Testis (tissue), 3 donors: ENCODE measurements around the gene PDE6A. TPM values are rescaled to one million over a fixed set of nuclear protein-coding genes. Genes with fewer than 3 reads are reported as not detected.

Source experiments
- DNase-seq: peaks from one replicate; pipeline ENCODE4 v3.0.0-alpha.2; 2019
- H3K27ac ChIP-seq, 2 donors: fragments of 200-600 bp; sonication (generic); one replicate each; pipeline ENCODE4 v1.5.1; 2019
- H3K27me3 ChIP-seq: fragments of 200-600 bp; sonication (generic); one replicate; pipeline ENCODE4 v1.5.1; 2019
- H3K36me3 ChIP-seq: fragments of 200-600 bp; sonication (generic); one replicate; pipeline ENCODE4 v1.5.1; 2017; ENCODE audit warnings: low read depth; ENCODE audit errors: missing control alignments
- H3K4me1 ChIP-seq: fragments of 200-600 bp; sonication (generic); one replicate; pipeline ENCODE4 v1.5.1; 2019
- H3K4me3 ChIP-seq, 2 donors: fragments of 200-600 bp; sonication (generic); one replicate each; pipeline ENCODE4 v1.5.1; 2017 to 2019
- H3K9me3 ChIP-seq: fragments of 200-600 bp; sonication (generic); one replicate; pipeline ENCODE4 v1.5.1; 2017
- CTCF ChIP-seq, 3 experiments: fragments of 450-650 bp in 2 of 3; fragments of 200-600 bp in 1 of 3; sonication (generic) in 1 of 3; IDR thresholded peaks; one replicate each; pipeline ENCODE4 v1.5.1; 2016 to 2019; ENCODE audit warnings: antibody characterized with exemption in 3 of 3, mild to moderate bottlenecking in 2 of 3, moderate library complexity in 1 of 3
- POLR2A ChIP-seq: fragments of 450-650 bp; IDR thresholded peaks from one replicate; pipeline ENCODE4 v1.6.1; 2017; ENCODE audit warnings: antibody characterized with exemption, mild to moderate bottlenecking, moderate library complexity
- WGBS, 2 donors: methylation state at CpG; one replicate each; pipeline ENCODE4 v1.1.5; 2018; 5-methylcytosine and 5-hydroxymethylcytosine counted together
- intact Hi-C: fragments of 100-400 bp; cut with DNase I; formaldehyde crosslinking; loops from one replicate; pipeline ENCODE4 v1.15.1; 2023; ENCODE audit warnings: low total_unique reads
- polyA plus RNA-seq: library from polyadenylated mRNA; stranded (reverse); fragments of 350-450 nt; fragmentation: Illumina TruSeq; extraction: RNeasy Lipid Tissue Mini Kit (QIAGEN cat#74804); gene quantifications from one replicate; pipeline ENCODE4 v1.2.3, GENCODE V29; 2014; ENCODE audit warnings: low read depth, low replicate concordance; ENCODE audit not compliant: insufficient read depth
- small RNA-seq, 2 donors: library from RNA; depleted of rRNA; stranded (forward); fragments of <200 nt; gene quantifications; one replicate each; pipeline ENCODE3, GENCODE V24; 2016
- total RNA-seq, 2 donors: library from RNA; depleted of rRNA; stranded (reverse); fragments of >200 nt; gene quantifications; one replicate each; pipeline ENCODE4 v1.2.3, GENCODE V29; 2016

Gene PDE6A
- total and polyA plus RNA-seq, 3 donors from 2014 or later, result 2.9 to 4.6 (median 3.2) TPM

- Histone ChIP-seq H3K36me3 (no peaks in the 10 kb centered on the region), H3K27me3 (no peaks in the 10 kb centered on the region), H3K9me3 (no peaks in the 10 kb centered on the region), H3K4me3 (no peak overlapping the region), H3K4me1 (peaks cover 16% of the 10 kb centered on the region), H3K27ac (no peak overlapping the region)
- TF ChIP-seq CTCF (IDR thresholded peaks at IDR 0.05), result no peak
- TF ChIP-seq POLR2A, result no peak
- WGBS, 2 donors, result 91 to 92% methylated on average over 6 to 8 of the region's 8 CpGs
- DNase-seq, result no peak
- intact Hi-C loops, result no loop called here
Observed at GRCh38 chr5:149809931-149810691, 134.5 kb downstream of the PDE6A start.

GRCh38 chr5:149808264-149808982 lies 136.2 kb downstream of the PDE6A start:
- 60 to 70% methylated on average over 5 of the region's 5 CpGs for WGBS, 2 donors
- Histone ChIP-seq H3K4me3 (no peak overlapping the region), H3K27ac (no peak overlapping the region), H3K9me3 (no peaks in the 10 kb centered on the region), H3K4me1 (peaks cover 16% of the 10 kb centered on the region), H3K27me3 (no peaks in the 10 kb centered on the region), H3K36me3 (no peaks in the 10 kb centered on the region)
- TF ChIP-seq CTCF (IDR thresholded peaks at IDR 0.05) (no peak), POLR2A (no peak)
- intact Hi-C loops, result no loop called here
- peak; percentile 27 for DNase-seq

Small RNAs within 50 kb of the gene (small RNA-seq; reads per million reads assigned to genes)
- gene RF00019, result 0 reads per million in 2 donors

Other genes with a start within 250 kb of the PDE6A start
- 1 to 10 TPM; 6.1 to 7.6 TPM for gene PPARGC1B, start 214.5 kb downstream of the PDE6A start, total RNA-seq
- gene PPARGC1B, start 214.5 kb downstream of the PDE6A start, polyA plus RNA-seq, result 2.3 TPM
- gene SLC26A2, start 16.0 kb upstream of the PDE6A start, total RNA-seq, result 10 to 100 TPM; 13.5 to 16.3 TPM
- 7.4 TPM for gene SLC26A2, start 16.0 kb upstream of the PDE6A start, polyA plus RNA-seq
- gene TIGD6, start 55.9 kb upstream of the PDE6A start, total RNA-seq, result 1 to 10 TPM; 7.8 to 9.7 TPM
- gene TIGD6, start 55.9 kb upstream of the PDE6A start, polyA plus RNA-seq, result 11.2 TPM
- gene HMGXB3, start 55.9 kb upstream of the PDE6A start, total RNA-seq, result 10 to 100 TPM; 63.6 to 72.5 TPM
- 33.5 TPM for gene HMGXB3, start 55.9 kb upstream of the PDE6A start, polyA plus RNA-seq
- gene CSF1R, start 141.8 kb upstream of the PDE6A start, total RNA-seq, result 10 to 100 TPM in 1 of 2 donors, 1 to 10 TPM in 1; 4.3 to 15.7 TPM
- gene CSF1R, start 141.8 kb upstream of the PDE6A start, polyA plus RNA-seq, result 25.4 TPM
- 10 to 100 TPM; 71.2 to 87.0 TPM for gene PDGFRB, start 211.1 kb upstream of the PDE6A start, total RNA-seq
- gene PDGFRB, start 211.1 kb upstream of the PDE6A start, polyA plus RNA-seq, result 61.6 TPM
- 1 to 10 TPM; 3.4 to 5.2 TPM for gene CDX1, start 222.0 kb upstream of the PDE6A start, total RNA-seq
- 3.4 TPM for gene CDX1, start 222.0 kb upstream of the PDE6A start, polyA plus RNA-seq
- gene SLC6A7, start 245.3 kb upstream of the PDE6A start, total RNA-seq, result under 1 TPM in 1 of 2 donors, not detected in 1; 0.12 TPM
- gene SLC6A7, start 245.3 kb upstream of the PDE6A start, polyA plus RNA-seq, result not detected